IMR-90 (cell line): Measurements from ENCODE around the gene CFDP1. TPM values are rescaled to one million over a fixed set of nuclear protein-coding genes. Genes with fewer than 3 reads are reported as not detected.
A peak's percentile ranks its signal among the peaks of the same experiment; 100 is the strongest.

ENCODE experiments used
- ATAC-seq: fragments of 200-7000 bp; cut with Tn5 transposase; 2 replicates; pipeline ENCODE4 v1.9.1; 2020; ENCODE audit warnings: low read depth, mild to moderate bottlenecking, moderate library complexity
- BruUV-seq: library from RNA; stranded (reverse); fragments of 400-500 nt; replicated peaks from 2 replicates; lab custom pipeline; 2021; lab: Mats Ljungman, UMichigan
- CTCF ChIA-PET: fragments of 300-600 bp; formaldehyde crosslinking; extraction: SDS; loops from one replicate; lab custom pipeline; 2021; ENCODE audit warnings: antibody characterized with exemption; lab: Yijun Ruan, JAX
- POLR2A ChIA-PET: fragments of 300-600 bp; sonication (Branson Sonifier 250); formaldehyde crosslinking; loops from one replicate; lab custom pipeline; 2022; ENCODE audit warnings: antibody characterized with exemption; ENCODE audit not compliant: unreplicated experiment; lab: Charles Lee
- DNase-seq: peaks from one replicate; pipeline ENCODE4 v3.0.0; 2013
- H2AFZ ChIP-seq: replicated peaks from 2 replicates; pipeline ENCODE3; 2013; ENCODE audit warnings: low read length, mild to moderate bottlenecking; ENCODE audit not compliant: poor library complexity
- H2AK5ac ChIP-seq: 2 replicates; pipeline ENCODE4 v1.6.1; 2013; ENCODE audit warnings: low read depth, low read length, inconsistent platforms
- H2AK9ac ChIP-seq: replicated peaks from 2 replicates; pipeline ENCODE3; 2013; ENCODE audit warnings: mild to moderate bottlenecking, low read depth, low read length, moderate library complexity; ENCODE audit not compliant: poor library complexity
- H2BK120ac ChIP-seq: 2 replicates; pipeline ENCODE4 v1.6.1; 2013; ENCODE audit warnings: low read depth, low read length, inconsistent platforms
- H2BK15ac ChIP-seq: 3 replicates; pipeline ENCODE4 v1.6.1; 2013; ENCODE audit warnings: low read depth, low read length, inconsistent platforms
- H2BK20ac ChIP-seq: 2 replicates; pipeline ENCODE4 v1.6.1; 2013; ENCODE audit warnings: low read depth, mild to moderate bottlenecking, inconsistent platforms, low read length, moderate library complexity
- H2BK5ac ChIP-seq: 2 replicates; pipeline ENCODE4 v1.6.1; 2013; ENCODE audit warnings: mild to moderate bottlenecking, low read depth, low read length, inconsistent platforms; ENCODE audit not compliant: poor library complexity, severe bottlenecking
- H3K14ac ChIP-seq: replicated peaks from 2 replicates; pipeline ENCODE4 v1.6.1; 2013; ENCODE audit warnings: low read depth, low read length, inconsistent platforms
- H3K18ac ChIP-seq: 2 replicates; pipeline ENCODE4 v1.6.1; 2013; ENCODE audit warnings: low read depth, low read length, control low read depth
- H3K23ac ChIP-seq: 2 replicates; pipeline ENCODE4 v1.6.1; 2013; ENCODE audit warnings: low read depth, low read length, inconsistent platforms
- H3K27ac ChIP-seq: 2 replicates; pipeline ENCODE4 v1.5.1; 2013; ENCODE audit warnings: mild to moderate bottlenecking, control low read depth, low read length; ENCODE audit not compliant: insufficient read depth
- H3K27me3 ChIP-seq: 2 replicates; pipeline ENCODE4 v1.6.1; 2013; ENCODE audit warnings: low read length; ENCODE audit not compliant: control insufficient read depth, insufficient read depth
- H3K36me3 ChIP-seq: 2 replicates; pipeline ENCODE4 v1.6.1; 2013; ENCODE audit warnings: low read length, mixed read lengths; ENCODE audit not compliant: control insufficient read depth, insufficient read depth
- H3K4ac ChIP-seq: 2 replicates; pipeline ENCODE4 v1.6.1; 2013; ENCODE audit warnings: low read depth, low read length, inconsistent platforms
- H3K4me1 ChIP-seq: 2 replicates; pipeline ENCODE4 v1.6.1; 2013; ENCODE audit warnings: low read length, mixed read lengths; ENCODE audit not compliant: control insufficient read depth, insufficient read depth
- H3K4me2 ChIP-seq: 2 replicates; pipeline ENCODE4 v1.6.1; 2013; ENCODE audit warnings: low read depth, mild to moderate bottlenecking, control low read depth, low read length, moderate library complexity
- H3K4me3 ChIP-seq: 2 replicates; pipeline ENCODE4 v1.5.1; 2013; ENCODE audit warnings: low read depth, mild to moderate bottlenecking, control low read depth, low read length, moderate library complexity; ENCODE audit not compliant: insufficient read depth
- H3K56ac ChIP-seq: 2 replicates; pipeline ENCODE4 v1.6.1; 2013; ENCODE audit warnings: low read length, inconsistent platforms; ENCODE audit not compliant: insufficient read depth; ENCODE audit errors: extremely low read depth
- H3K79me1 ChIP-seq, 2 experiments: 2 replicates each; pipeline ENCODE4 v1.6.1; 2013; ENCODE audit warnings: low read length in 2 of 2, inconsistent platforms in 1 of 2, low read depth in 1 of 2
- H3K9ac ChIP-seq: 2 replicates; pipeline ENCODE4 v1.6.1; 2013; ENCODE audit warnings: low read depth, low read length, control low read depth
- H3K9me1 ChIP-seq: 2 replicates; pipeline ENCODE4 v1.6.1; 2013; ENCODE audit warnings: low read length, inconsistent platforms; ENCODE audit not compliant: insufficient read depth
- H3K9me3 ChIP-seq: 2 replicates; pipeline ENCODE4 v1.6.1; 2013; ENCODE audit warnings: low read length; ENCODE audit not compliant: control insufficient read depth, insufficient read depth
- H4K20me1 ChIP-seq: 2 replicates; pipeline ENCODE4 v1.6.1; 2013; ENCODE audit warnings: low read length, inconsistent platforms; ENCODE audit not compliant: insufficient read depth
- H4K5ac ChIP-seq: 2 replicates; pipeline ENCODE4 v1.6.1; 2013; ENCODE audit warnings: mild to moderate bottlenecking, low read depth, low read length, control low read depth
- H4K8ac ChIP-seq, 2 experiments: 2 replicates each; pipeline ENCODE4 v1.6.1; 2013; ENCODE audit warnings: low read depth in 2 of 2, low read length in 2 of 2, control low read depth in 1 of 2, inconsistent platforms in 1 of 2
- H4K91ac ChIP-seq: 2 replicates; pipeline ENCODE4 v1.6.1; 2013; ENCODE audit warnings: low read depth, low read length, inconsistent platforms; ENCODE audit not compliant: insufficient read depth
- CTCF ChIP-seq: conservative IDR thresholded peaks from 2 replicates; pipeline ENCODE4 v1.5.1; 2012; ENCODE audit warnings: mild to moderate bottlenecking, low read depth, low read length, improper control_type of control experiment
- POLR2A ChIP-seq: IDR thresholded peaks from 2 replicates; pipeline ENCODE4 v1.6.1; 2012; ENCODE audit warnings: mild to moderate bottlenecking, low read depth, low read length
- RCOR1 ChIP-seq: IDR thresholded peaks from 2 replicates; pipeline ENCODE4 v1.6.1; 2012; ENCODE audit warnings: mild to moderate bottlenecking, low read length, improper control_type of control experiment; ENCODE audit not compliant: insufficient replicate concordance
- USF2 ChIP-seq: fragments of 150-350 bp; IDR thresholded peaks from 2 replicates; pipeline ENCODE4 v1.6.1; 2017; ENCODE audit warnings: mild to moderate bottlenecking, antibody characterized with exemption, low read length, low read depth
- WGBS, 2 experiments: methylation state at CpG; one replicate each; pipeline versions ENCODE4 v1.1.5 to v1.1.7; 2013; ENCODE audit warnings: missing lambda C conversion rate in 2 of 2; ENCODE audit not compliant: insufficient read length in 1 of 2; ENCODE audit errors: extremely low coverage in 2 of 2; 5-methylcytosine and 5-hydroxymethylcytosine counted together
- dilution Hi-C: fragments of 300-500 bp; cut with HindIII; formaldehyde crosslinking; loops from one replicate; pipeline ENCODE4 v1.14.3; 2018; ENCODE audit warnings: low sequenced_read_pairs; ENCODE audit not compliant: unreplicated experiment
- in situ Hi-C: fragments of 300-500 bp; cut with MboI; formaldehyde crosslinking; loops from 3 replicates; pipeline ENCODE4 v1.14.3; 2019; ENCODE audit warnings: low sequenced_read_pairs, inconsistent platforms, mixed read lengths
- intact Hi-C: fragments of 100-400 bp; cut with micrococcal nuclease; formaldehyde crosslinking; loops from 2 replicates; pipeline ENCODE4 v1.10.0; 2022
- polyA plus RNA-seq, 3 experiments: library from polyadenylated mRNA; depleted of rRNA; stranded (reverse); fragments of >200 nt; gene quantifications; 2 replicates each; pipeline ENCODE4 v1.2.3, GENCODE V29; 2012; ENCODE audit warnings: low replicate concordance in 1 of 3
- total RNA-seq: library from RNA; depleted of rRNA; stranded (reverse); fragments of >200 nt; gene quantifications from 2 replicates; pipeline ENCODE4 v1.2.3, GENCODE V29; 2012

CFDP1 gene
- total and polyA plus RNA-seq, 2 of the 4 experiments (the other 2 are of a cell fraction): 15.6 to 38.7 TPM

GRCh38 chr16:75273054-75273925 lies 160.0 kb downstream of the CFDP1 start:
- H3K56ac ChIP-seq: no peak overlapping the region
- peak overlapping the region; percentile 27; the same call in 1 of the 2 replicates for H3K4ac ChIP-seq
- peak overlapping the region in 1 of 2 experiments; percentile 7; a peak in 1 of 4 replicates for H4K8ac ChIP-seq
- in situ Hi-C loops (no loop called here), intact Hi-C loops (no loop called here), dilution Hi-C loops (no loop called here)
- peak overlapping the region; percentile 28 for H4K91ac ChIP-seq
- peaks cover 6% of the 10 kb centered on the region; the same call in 1 of the 2 replicates for H3K9me1 ChIP-seq
- H2BK5ac ChIP-seq: no peak overlapping the region
- no TSS peak for BruUV-seq
- H3K27ac ChIP-seq: no peak overlapping the region
- H3K79me1 ChIP-seq: peaks cover 0 to under 1% of the 10 kb centered on the region in 2 experiments; a peak in 1 of 4 replicates
- H2BK15ac ChIP-seq: no peak overlapping the region; the same call in 2 of the 3 replicates
- H2AK5ac ChIP-seq: peak overlapping the region; percentile 13
- H2BK120ac ChIP-seq: peak overlapping the region; percentile 52; the same call in 1 of the 2 replicates
- H2AFZ ChIP-seq: no peak overlapping the region
- no peak for TF ChIP-seq CTCF
- TF ChIP-seq POLR2A: no peak
- TF ChIP-seq USF2: no peak
- TF ChIP-seq RCOR1: no peak
- H3K9ac ChIP-seq: no peak overlapping the region
- ATAC-seq (peak; percentile 64; the same call in 1 of the 2 replicates), DNase-seq (peak; percentile 72)
- H3K27me3 ChIP-seq: no peaks in the 10 kb centered on the region
- CTCF ChIA-PET: interaction anchor here (0.6 kb wide), 1 partner anchor 118 kb away, joined by 3 read pairs; no protein-coding TSS in a partner anchor
- peak overlapping the region; percentile 15 for H2AK9ac ChIP-seq
- H2BK20ac ChIP-seq: peak overlapping the region; percentile 37
- H3K18ac ChIP-seq: no peak overlapping the region
- peaks cover 8% of the 10 kb centered on the region for H3K4me1 ChIP-seq
- no peak overlapping the region for H3K23ac ChIP-seq
- no peaks in the 10 kb centered on the region for H3K36me3 ChIP-seq
- 0 out of 2 replicates have a peak overlapping the region, but pooled peaks have one; percentile 14 for H3K14ac ChIP-seq
- no peaks in the 10 kb centered on the region for H4K20me1 ChIP-seq
- POLR2A ChIA-PET: no interaction called here
- 83% methylated on average over 7 of the region's 23 CpGs; no CpG with 5 or more reads in 1 of the 2 experiments for whole genome bisulfite sequencing, 2 experiments
- no peak overlapping the region for H3K4me3 ChIP-seq
- no peaks in the 10 kb centered on the region for H3K9me3 ChIP-seq
- H4K5ac ChIP-seq: no peak overlapping the region
- H3K4me2 ChIP-seq: no peak overlapping the region
